ENCODE measurements around the gene KAT6B.
A peak's percentile ranks its signal among the peaks of the same experiment; 100 is the strongest.

Gene KAT6B

GRCh38 chr10:74921744-74922143 lies 95.3 kb downstream of the KAT6B start:
- DNase-seq (ENCODE audit: low read depth) = no peak

- DNase-seq (ENCODE audit: low read depth) = no peak
These were observed 96.5 kb downstream of the KAT6B start for GRCh38 chr10:74922921-74923320.

GRCh38 chr10:74923556-74923955 lies 97.2 kb downstream of the KAT6B start:
- no peak for DNase-seq (ENCODE audit: low read depth)

- peak; percentile 43 for DNase-seq (ENCODE audit: low read depth)
These were observed 98.0 kb downstream of the KAT6B start for GRCh38 chr10:74924251-74924963.

- DNase-seq (ENCODE audit: low read depth) = no peak
These were observed 98.9 kb downstream of the KAT6B start for GRCh38 chr10:74925291-74925690.

GRCh38 chr10:74925708-74926107 lies 99.3 kb downstream of the KAT6B start:
- no peak for DNase-seq (ENCODE audit: low read depth)

- no peak for DNase-seq (ENCODE audit: low read depth)
These were observed 100.6 kb downstream of the KAT6B start for GRCh38 chr10:74926791-74927585.

- DNase-seq (ENCODE audit: low read depth) = no peak
These were observed 101.3 kb downstream of the KAT6B start for GRCh38 chr10:74927701-74928100.

GRCh38 chr10:74928742-74929191 lies 102.4 kb downstream of the KAT6B start:
- no peak for DNase-seq (ENCODE audit: low read depth)

- no peak for DNase-seq (ENCODE audit: low read depth)
These were observed 102.8 kb downstream of the KAT6B start for GRCh38 chr10:74929197-74929596.

- DNase-seq (ENCODE audit: low read depth) = no peak
These were observed 104.6 kb downstream of the KAT6B start for GRCh38 chr10:74930965-74931364.

- DNase-seq (ENCODE audit: low read depth) = no peak
These were observed 106.2 kb downstream of the KAT6B start for GRCh38 chr10:74932648-74933047.

- no peak for DNase-seq (ENCODE audit: low read depth)
These were observed 107.9 kb downstream of the KAT6B start for GRCh38 chr10:74934100-74934812.

- no peak for DNase-seq (ENCODE audit: low read depth)
These were observed 110.3 kb downstream of the KAT6B start for GRCh38 chr10:74936577-74937265.

- no peak for DNase-seq (ENCODE audit: low read depth)
These were observed 111.0 kb downstream of the KAT6B start for GRCh38 chr10:74937266-74937856.

- no peak for DNase-seq (ENCODE audit: low read depth)
These were observed 117.8 kb downstream of the KAT6B start for GRCh38 chr10:74944205-74944604.

- no peak for DNase-seq (ENCODE audit: low read depth)
These were observed 121.5 kb downstream of the KAT6B start for GRCh38 chr10:74947781-74948401.

GRCh38 chr10:74949034-74949832 lies 122.8 kb downstream of the KAT6B start:
- no peak for DNase-seq (ENCODE audit: low read depth)

GRCh38 chr10:74949843-74950765 lies 123.7 kb downstream of the KAT6B start:
- DNase-seq (ENCODE audit: low read depth) = no peak

Data from HS-27A (cell line).